SW480 (cell line): Measurements from ENCODE around the gene BOD1L1.

Source experiments
- DNase-seq: peaks from one replicate; pipeline ENCODE4 v3.0.0-alpha.2; 2016; ENCODE audit warnings: low spot score

The BOD1L1 gene

GRCh38 chr4:13523591-13524503 lies 103.7 kb downstream of the BOD1L1 start:
- DNase-seq = no peak

GRCh38 chr4:13523105-13523477 lies 104.4 kb downstream of the BOD1L1 start:
- DNase-seq = no peak

GRCh38 chr4:13522282-13523104 lies 105.0 kb downstream of the BOD1L1 start:
- no peak for DNase-seq

GRCh38 chr4:13521047-13521446 lies 106.5 kb downstream of the BOD1L1 start:
- DNase-seq = no peak
